K562 (cell line): ENCODE results near the gene CRYBG2. TPM values are rescaled to one million over a fixed set of nuclear protein-coding genes. Genes with fewer than 3 reads are reported as not detected.
"Not testable (repeated sequence)": the region's sequence is repeated elsewhere in the genome, so short reads cannot be mapped to it uniquely, and the experiment has no call there.

ENCODE experiments used
- CC2D1A ChIP-seq: fragments of 450-650 bp; IDR thresholded peaks from 2 replicates; pipeline ENCODE4 v1.6.1; 2017; ENCODE audit warnings: mild to moderate bottlenecking
- ELF1 ChIP-seq: fragments of 200-800 bp; sonication (Bioruptor generic); IDR thresholded peaks from 2 replicates; pipeline ENCODE4 v1.6.1; 2016; ENCODE audit warnings: missing genetic modification characterization, missing compliant biosample characterization
- NR2C2 ChIP-seq, 2 experiments: fragments of 200-800 bp in 1 of 2; sonication (Bioruptor generic) in 1 of 2; sonication (generic) in 1 of 2; formaldehyde crosslinking in 1 of 2; IDR thresholded peaks; 2 replicates each; pipeline versions ENCODE4 v1.6.1 to v1.8.0; 2016 to 2022; ENCODE audit warnings: mild to moderate bottlenecking in 1 of 2, missing compliant biosample characterization in 1 of 2, missing genetic modification characterization in 1 of 2, missing genetic modification reagents in 1 of 2
- SMARCE1 ChIP-seq: fragments of 450-650 bp; IDR thresholded peaks from 2 replicates; pipeline ENCODE4 v1.7.1; 2016; ENCODE audit warnings: mild to moderate bottlenecking
- ZNF707 ChIP-seq: fragments of 250-450 bp; sonication (Bioruptor Pico); conservative IDR thresholded peaks from 2 replicates; pipeline ENCODE4 v1.8.0; 2022; ENCODE audit warnings: inconsistent platforms, mild to moderate bottlenecking, moderate library complexity
- polyA plus RNA-seq, 8 experiments: library from polyadenylated mRNA; depleted of rRNA in 4 of 8; stranded (reverse) in 5 of 8; unstranded in 3 of 8; fragments of >200 nt; fragmentation: Nextera tagmentation in 2 of 8; fragmentation: Illumina TruSeq in 1 of 8; extraction: Ambion mirVana in 2 of 8; extraction: Trizol in 1 of 8; gene quantifications; 2 replicates each; pipeline versions ENCODE4 v1.2.1 to v1.2.3, GENCODE V29; 2011 to 2014; ENCODE audit warnings: inconsistent platforms in 1 of 8, missing spikeins in 1 of 8
- total RNA-seq, 7 experiments: library from RNA; depleted of rRNA in 6 of 7; stranded (reverse); fragments of >200 nt in 6 of 7; fragmentation: Illumina TruSeq in 2 of 7; extraction: Trizol in 2 of 7; gene quantifications; 2 replicates each; pipeline versions ENCODE4 v1.2.1 to v1.2.3, GENCODE V29; 2011 to 2021; ENCODE audit warnings: low replicate concordance in 1 of 7
- TF ChIP-seq, protein P1 (sequence below): fragments of 200-800 bp; sonication (Bioruptor generic); IDR thresholded peaks from 2 replicates; pipeline ENCODE4 v1.6.1; 2017; ENCODE audit warnings: missing genetic modification characterization, missing compliant biosample characterization
- TF ChIP-seq, protein P2 (sequence below), 2 experiments: fragments of 450-650 bp in 1 of 2; sonication (generic) in 1 of 2; formaldehyde crosslinking in 1 of 2; IDR thresholded peaks; 2 replicates each; pipeline versions ENCODE4 v1.7.1 to v1.9.0; 2016 to 2022; ENCODE audit warnings: inconsistent platforms in 1 of 2, mild to moderate bottlenecking in 1 of 2, missing genetic modification reagents in 1 of 2
- TF ChIP-seq, protein P3 (sequence below), 2 experiments: fragments of 200-800 bp in 1 of 2; sonication (Bioruptor generic) in 1 of 2; sonication (generic) in 1 of 2; formaldehyde crosslinking in 1 of 2; IDR thresholded peaks in 1 of 2; conservative IDR thresholded peaks in 1 of 2; 2 replicates each; pipeline versions ENCODE4 v1.5.0 to v1.6.1; 2016 to 2020; ENCODE audit warnings: missing compliant biosample characterization in 1 of 2, missing genetic modification characterization in 1 of 2, missing genetic modification reagents in 1 of 2

The CRYBG2 gene
- total and polyA plus RNA-seq, 9 of the 15 experiments (the other 6 are each of a cell fraction or from before 2014, with no cell fraction given): 0.39 to 8.5 (median 3.7) TPM

DNA sequence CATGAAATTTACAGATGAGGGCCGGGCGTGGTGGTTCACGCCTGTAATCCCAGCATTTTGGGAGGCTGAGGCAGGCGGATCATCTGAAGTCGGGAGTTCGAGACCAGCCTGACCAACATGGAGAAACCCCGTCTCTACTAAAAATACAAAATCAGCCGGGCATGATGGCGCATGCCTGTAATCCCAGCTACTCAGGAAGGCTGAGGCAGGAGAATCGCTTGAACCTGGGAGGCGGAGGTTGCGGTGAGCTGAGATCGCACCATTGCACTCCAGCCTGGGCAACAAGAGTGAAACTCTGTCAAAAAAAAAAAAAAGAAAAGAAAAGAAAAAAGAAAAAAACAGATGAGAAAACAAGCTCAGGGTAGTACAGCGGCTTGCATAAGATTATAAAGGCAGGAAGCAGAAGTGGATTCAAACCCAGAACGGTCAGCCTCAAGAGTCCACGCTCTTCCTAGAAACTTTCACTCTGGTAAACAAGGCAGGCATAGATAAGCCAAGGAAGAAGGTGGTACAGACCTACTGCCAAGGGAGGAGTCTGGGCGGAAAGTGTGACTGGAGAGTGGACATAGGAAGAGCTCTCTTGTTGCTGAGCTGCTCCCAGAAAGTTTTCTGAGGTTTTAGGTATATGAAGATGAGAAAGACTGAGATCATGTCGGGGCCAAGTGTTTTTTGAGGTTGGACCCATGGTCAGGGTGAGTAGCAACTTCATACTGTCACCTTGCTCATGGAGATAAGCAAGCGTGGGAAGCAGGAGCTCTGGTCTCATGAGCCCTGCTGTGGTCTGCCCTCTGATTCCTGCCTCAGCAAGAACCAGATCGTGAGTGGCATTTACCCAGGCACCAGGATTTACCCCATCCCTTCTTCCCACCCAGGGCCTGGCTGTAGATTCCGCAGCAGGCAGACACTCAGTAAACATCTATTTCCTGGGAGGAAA is 45.7 kb downstream of the CRYBG2 start (continued):
- TF ChIP-seq, protein P1, sequence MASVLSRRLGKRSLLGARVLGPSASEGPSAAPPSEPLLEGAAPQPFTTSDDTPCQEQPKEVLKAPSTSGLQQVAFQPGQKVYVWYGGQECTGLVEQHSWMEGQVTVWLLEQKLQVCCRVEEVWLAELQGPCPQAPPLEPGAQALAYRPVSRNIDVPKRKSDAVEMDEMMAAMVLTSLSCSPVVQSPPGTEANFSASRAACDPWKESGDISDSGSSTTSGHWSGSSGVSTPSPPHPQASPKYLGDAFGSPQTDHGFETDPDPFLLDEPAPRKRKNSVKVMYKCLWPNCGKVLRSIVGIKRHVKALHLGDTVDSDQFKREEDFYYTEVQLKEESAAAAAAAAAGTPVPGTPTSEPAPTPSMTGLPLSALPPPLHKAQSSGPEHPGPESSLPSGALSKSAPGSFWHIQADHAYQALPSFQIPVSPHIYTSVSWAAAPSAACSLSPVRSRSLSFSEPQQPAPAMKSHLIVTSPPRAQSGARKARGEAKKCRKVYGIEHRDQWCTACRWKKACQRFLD (CRISPR knock-in tag): peak; percentile 56
- TF ChIP-seq, protein P2, sequence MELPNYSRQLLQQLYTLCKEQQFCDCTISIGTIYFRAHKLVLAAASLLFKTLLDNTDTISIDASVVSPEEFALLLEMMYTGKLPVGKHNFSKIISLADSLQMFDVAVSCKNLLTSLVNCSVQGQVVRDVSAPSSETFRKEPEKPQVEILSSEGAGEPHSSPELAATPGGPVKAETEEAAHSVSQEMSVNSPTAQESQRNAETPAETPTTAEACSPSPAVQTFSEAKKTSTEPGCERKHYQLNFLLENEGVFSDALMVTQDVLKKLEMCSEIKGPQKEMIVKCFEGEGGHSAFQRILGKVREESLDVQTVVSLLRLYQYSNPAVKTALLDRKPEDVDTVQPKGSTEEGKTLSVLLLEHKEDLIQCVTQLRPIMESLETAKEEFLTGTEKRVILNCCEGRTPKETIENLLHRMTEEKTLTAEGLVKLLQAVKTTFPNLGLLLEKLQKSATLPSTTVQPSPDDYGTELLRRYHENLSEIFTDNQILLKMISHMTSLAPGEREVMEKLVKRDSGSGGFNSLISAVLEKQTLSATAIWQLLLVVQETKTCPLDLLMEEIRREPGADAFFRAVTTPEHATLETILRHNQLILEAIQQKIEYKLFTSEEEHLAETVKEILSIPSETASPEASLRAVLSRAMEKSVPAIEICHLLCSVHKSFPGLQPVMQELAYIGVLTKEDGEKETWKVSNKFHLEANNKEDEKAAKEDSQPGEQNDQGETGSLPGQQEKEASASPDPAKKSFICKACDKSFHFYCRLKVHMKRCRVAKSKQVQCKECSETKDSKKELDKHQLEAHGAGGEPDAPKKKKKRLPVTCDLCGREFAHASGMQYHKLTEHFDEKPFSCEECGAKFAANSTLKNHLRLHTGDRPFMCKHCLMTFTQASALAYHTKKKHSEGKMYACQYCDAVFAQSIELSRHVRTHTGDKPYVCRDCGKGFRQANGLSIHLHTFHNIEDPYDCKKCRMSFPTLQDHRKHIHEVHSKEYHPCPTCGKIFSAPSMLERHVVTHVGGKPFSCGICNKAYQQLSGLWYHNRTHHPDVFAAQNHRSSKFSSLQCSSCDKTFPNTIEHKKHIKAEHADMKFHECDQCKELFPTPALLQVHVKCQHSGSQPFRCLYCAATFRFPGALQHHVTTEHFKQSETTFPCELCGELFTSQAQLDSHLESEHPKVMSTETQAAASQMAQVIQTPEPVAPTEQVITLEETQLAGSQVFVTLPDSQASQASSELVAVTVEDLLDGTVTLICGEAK (IDR thresholded peaks at IDR 0.05): peak; percentile 55
- TF ChIP-seq, protein P2 (CRISPR knock-in tag; IDR thresholded peaks at IDR 0.05): not testable (repeated sequence)
- 0 out of 2 replicates have a peak, but pooled peaks have one; percentile 20 for TF ChIP-seq ELF1 (tag)
- TF ChIP-seq, protein P3, sequence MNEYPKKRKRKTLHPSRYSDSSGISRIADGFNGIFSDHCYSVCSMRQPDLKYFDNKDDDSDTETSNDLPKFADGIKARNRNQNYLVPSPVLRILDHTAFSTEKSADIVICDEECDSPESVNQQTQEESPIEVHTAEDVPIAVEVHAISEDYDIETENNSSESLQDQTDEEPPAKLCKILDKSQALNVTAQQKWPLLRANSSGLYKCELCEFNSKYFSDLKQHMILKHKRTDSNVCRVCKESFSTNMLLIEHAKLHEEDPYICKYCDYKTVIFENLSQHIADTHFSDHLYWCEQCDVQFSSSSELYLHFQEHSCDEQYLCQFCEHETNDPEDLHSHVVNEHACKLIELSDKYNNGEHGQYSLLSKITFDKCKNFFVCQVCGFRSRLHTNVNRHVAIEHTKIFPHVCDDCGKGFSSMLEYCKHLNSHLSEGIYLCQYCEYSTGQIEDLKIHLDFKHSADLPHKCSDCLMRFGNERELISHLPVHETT (CRISPR knock-in tag; conservative IDR thresholded peaks at IDR 0.05 in 1 of 2, IDR thresholded peaks at IDR 0.05 in 1 of 2): peak in 1 of 2 experiments; percentile 48; a peak in 1 of 4 replicates
- 0 out of 2 replicates have a peak, but pooled peaks have one; percentile 10 for TF ChIP-seq ZNF707 (CRISPR knock-in tag)
- TF ChIP-seq CC2D1A: peak; percentile 46; the same call in 1 of the 2 replicates
- TF ChIP-seq SMARCE1: peak; percentile 76
- not testable (repeated sequence) for TF ChIP-seq NR2C2 (CRISPR knock-in tag; IDR thresholded peaks at IDR 0.05)
- peak; percentile 31; the same call in 1 of the 2 replicates for TF ChIP-seq NR2C2 (tag; IDR thresholded peaks at IDR 0.05)
